MV-4-11 (cell line): ENCODE measurements around the gene GRAP.
A peak's percentile ranks its signal among the peaks of the same experiment; 100 is the strongest.

Source experiments
- DNase-seq: peaks from one replicate; lab custom pipeline; 2025; lab: John Stamatoyannopoulos, UW

The GRAP gene

DNA sequence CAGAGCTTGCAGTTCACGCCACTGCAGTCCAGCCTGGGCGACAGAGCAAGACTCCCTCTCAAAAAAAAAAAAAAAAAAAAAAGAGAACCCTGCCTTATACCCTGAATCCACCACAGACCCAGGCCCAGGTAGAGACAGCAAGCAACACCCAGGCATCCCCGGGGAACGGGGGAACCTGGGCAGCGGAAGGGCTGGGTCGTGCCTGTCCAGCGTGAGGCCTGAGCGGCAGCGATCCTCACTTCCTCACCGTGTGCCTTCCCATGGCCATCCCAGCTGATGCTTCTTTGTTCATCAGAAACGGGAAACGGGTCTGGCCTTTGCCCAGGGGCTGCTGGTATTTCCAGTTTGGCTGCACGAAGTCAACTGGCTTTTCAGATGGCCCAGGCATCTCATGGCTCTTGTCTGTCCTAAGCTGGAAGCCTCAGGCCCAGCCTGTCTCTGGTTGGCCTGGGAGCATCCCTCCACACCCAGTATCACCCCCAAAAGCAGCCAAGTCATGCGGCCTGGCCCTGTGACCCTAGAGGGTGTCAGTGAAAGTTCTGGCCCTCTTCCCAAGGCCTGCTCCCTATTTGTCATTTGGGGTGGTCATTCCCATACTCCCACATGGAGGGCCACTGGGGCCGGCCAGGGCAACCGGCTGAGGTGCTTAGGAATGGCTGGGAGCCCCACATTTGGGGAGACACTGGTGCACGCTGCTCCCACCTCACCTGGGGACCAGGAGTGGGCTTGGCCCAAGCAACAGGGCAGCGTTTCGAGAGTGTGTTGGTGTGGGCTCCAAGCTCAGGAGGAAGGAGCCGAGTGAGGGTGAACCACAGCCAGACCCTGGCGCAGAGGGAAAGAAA, 62.3 kb downstream of the GRAP start:
- no peak for DNase-seq

DNA sequence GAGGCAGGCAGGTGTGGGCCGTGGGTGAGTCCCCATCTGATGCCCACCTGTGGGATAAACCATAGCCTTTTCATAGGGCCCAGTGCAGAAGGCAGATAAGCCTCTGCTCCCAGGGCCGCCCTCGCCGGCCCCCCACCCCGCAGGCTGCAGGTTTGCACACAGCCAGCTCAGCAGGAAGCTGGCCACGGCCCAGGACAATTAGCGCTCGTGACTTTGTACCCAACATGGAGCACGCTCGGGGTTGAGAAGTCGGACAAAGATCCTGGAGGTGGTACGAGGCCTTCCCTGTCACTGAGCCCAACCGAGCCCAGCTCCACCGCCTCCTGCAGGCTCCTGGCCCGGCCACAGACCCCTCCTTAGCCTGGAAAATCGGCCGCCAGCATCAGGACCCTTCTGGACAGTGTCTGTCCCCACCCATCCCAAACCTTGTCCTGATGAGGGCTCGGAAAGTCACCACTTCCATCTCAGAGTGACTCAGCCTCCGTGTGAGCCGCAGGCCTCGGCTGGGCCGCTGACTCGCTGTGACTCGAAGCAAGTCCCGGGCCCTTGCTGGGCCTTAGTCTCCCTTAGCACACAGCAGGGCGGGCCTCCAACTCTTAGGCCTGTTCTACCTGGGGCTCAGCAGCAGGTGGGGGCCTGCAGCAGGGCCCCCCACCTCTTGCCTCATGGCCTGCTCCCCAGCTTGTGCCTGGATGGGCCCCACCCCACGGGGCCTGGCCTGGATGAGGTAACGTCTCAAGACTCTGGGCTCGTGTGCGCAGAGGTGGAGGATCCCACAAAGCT, 64.9 kb downstream of the GRAP start:
- DNase-seq: peak; percentile 3

DNA sequence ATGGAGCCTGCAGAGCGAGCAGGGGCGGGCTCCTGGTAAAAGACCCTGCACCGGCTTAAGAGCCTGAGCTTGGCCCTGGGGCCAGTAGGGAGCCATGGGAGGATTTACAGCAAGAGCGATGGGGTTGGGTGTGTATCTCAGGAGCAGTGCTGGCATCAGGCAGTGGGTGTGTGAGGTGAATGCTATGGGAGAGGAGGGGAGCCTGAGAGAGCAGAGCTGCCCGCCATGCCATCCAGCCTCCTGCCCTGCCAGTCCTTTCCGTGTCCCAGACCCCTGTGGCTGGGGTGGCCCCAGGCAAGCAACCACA, 65.5 kb downstream of the GRAP start:
- DNase-seq: no peak

DNA sequence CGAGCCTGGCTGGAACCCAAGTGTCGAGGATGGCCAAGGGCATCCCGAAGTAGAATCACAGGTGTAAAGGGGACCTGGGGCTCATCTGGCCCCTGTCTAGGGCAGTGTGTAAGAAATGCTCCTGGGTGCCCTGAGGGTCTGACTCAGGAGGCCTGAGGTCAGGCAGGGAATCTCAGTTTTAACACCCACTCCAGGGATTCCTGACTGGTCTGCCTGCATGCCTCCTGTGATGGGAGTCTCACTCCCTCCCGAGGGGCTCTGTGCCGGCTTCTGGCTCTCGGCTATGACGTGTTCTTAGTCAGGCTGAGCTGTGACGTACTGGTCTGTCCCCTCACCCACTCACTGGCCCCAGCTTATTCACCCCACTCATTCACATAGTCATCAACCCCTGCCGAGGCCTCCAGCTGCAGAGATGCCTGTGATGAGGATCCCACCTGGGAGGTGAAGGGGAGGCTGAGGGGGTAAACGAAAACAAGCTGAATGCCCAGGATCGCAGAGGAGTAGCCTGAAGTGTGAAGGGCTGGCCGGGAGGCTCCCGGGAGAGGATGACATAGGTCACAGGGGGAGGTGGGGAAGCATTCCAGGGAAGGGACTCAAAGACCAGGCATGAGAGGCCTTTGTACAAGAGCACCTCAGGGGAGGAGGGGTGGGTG, 65.9 kb downstream of the GRAP start:
- no peak for DNase-seq

DNA sequence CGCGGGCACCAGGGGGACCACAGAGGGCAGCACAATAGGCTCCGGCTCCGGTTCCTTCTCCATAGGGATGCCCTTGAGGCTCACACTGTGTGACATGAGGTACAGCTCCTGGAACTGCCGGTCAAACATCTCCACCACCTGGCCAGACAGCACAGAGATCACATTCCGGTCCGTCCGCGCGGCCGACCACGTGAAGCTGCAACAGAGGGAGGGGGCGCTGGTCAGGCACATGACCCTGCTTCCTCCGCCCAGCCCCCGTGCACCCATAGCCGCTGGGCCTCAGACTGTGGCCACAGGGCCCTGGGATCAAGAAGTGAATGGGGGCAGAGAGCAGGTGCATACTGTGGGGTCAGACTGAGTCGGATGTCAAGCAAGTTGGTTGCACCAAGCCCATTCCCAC, 68.1 kb downstream of the GRAP start:
- DNase-seq: no peak

DNA sequence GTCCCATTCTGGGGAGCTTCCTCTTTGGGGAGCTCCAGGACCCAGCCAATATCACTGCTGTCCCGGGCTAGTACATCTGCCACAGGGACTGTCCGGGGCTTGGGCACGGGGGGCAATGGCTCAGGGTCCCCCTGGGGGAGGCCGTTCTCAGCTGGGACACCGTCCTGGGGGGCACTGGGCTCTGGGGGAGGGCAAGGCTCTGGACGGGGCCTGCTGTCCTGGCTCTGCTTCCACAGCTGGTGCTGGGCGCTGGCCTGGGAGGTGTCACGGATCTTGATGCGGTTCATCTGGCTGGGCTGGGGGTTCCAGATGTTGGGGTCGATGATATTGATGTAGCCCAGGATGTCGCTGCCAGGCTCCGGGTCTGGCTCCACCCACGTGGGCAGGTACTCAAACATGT, 68.7 kb downstream of the GRAP start:
- DNase-seq: no peak

DNA sequence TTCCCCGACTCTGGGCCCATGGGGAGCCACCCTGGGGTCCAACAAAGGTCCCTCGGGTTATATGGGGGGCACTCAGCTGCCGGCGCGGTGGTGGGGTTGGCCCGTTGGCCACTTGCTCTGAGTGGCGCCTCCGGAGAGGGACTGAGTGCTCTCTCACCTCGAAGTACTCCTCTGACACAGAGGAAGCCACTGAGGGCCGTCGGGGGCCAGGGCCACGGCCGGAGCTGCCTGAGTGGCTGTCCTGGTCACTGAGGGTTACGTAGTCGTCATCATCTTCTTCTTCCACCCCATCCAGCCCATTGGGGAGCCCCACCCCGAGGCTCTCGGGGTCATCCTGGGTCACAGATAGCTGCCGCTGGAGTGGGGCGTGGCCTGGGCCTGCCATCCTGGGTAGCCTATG, 69.1 kb downstream of the GRAP start:
- no peak for DNase-seq

DNA sequence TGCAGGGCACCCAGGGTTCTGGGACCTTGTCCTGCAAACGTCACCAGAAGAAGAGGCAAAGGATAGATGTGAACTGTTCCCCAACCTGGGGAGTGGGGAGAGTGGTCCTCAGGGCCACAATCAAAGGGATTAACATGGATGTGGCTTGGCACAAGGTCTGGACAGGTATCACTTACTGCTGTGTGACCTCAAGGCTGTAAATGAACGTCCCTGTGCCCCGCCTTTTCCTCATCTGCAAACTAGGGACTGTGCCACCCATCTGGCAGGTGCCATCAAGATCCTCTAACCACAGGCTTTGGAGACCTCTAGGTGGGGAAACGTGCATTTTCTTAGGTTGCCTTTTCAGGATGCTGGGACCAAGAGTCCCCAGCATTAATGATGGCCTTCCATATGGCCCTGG, 69.7 kb downstream of the GRAP start:
- no peak for DNase-seq

DNA sequence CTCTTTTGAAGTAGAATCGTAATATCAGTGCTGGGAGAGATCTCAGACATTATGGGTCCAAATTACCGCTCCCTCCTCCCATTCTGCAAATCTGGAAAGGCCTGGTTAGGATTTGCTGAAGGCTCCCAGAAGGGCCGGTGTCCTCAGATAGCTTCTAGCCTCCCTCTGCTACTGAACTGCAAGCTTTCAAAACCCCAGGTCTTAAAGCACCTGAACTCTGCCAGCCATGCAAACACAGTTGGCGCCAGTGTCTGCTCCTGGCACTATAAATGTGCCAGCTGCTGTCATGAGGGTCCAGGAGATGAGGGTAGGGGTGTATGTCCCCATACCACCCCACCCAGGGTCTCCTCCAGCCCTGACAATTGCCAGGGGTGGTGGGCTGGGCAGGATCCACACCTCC, 70.6 kb downstream of the GRAP start:
- DNase-seq: no peak

DNA sequence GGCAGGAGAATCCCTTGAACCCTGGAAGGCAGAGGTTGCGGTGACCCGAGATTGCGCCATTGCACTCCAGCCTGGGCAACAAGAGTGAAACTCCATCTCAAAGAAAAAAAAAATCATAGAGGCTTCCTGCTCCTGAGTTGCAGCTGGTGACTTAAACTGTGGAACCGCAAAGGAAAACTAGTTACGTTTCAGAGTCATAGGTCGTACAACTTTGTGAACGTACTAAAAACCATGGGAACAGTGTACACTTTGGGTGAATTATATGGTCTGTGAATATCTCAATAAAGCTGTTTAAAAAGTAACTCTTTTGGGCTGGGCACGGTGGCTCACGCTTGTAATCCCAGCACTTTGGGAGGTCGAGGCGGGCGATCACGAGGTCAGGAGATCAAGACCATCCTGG, 71.2 kb downstream of the GRAP start:
- peak; percentile 81 for DNase-seq

DNA sequence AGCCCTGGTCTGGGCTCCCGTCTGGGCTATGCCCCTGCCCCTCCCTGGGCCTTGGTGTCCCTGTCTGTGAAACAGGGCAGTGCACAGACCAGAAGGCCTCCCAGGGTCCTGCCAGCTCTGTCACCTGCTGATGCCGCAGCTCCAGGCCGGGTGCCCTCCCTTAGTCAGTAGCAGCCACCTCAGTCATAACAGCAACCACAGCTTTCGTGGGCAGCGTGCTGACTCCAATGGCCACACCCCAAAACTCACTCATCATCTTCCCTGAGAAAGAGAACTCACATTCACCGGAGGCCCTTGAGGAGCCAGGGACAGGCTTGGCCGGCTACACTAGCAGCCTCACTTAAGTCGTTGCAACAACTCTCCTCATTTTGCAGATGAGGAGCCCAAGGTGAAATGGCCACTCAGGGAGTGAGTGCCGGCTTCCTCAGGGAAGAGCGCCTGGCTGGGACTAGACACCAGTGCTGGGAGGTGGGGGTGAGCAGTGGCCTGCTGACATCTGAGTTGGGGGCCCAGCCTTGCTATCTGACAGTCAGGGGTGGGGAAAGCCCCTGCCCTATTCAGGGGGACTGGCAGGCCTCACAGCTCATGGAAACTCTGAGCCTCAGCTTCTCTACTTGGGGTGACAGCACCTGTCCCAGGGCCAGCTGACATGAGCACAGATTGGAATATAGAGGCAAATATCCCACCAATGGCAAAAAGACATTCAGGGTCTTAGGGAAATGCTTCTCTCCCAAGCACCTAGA, 72.2 kb downstream of the GRAP start:
- no peak for DNase-seq

DNA sequence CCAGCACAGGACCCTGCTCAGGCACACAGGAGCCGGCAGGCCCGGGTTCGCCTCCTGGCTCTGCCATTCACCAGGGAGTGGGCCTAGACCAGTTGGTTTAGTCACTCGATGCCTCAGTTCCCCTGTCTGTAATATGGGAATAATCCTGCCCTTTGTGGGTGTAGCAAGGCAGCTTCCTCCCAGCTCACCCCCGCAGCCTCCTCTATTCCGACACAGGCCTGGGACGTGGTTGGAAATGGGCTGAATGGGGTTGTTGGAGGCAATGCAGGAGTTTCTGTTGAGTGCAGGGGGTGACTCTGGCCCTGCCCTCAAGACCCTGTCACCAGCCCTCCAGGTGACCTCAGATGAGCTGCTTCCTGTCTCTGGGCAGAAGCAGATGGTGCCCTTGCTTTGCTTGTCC, 75.0 kb downstream of the GRAP start:
- no peak for DNase-seq
